PC-9 (cell line): Measurements from ENCODE around the gene USF3. TPM values are rescaled to one million over a fixed set of nuclear protein-coding genes. Genes with fewer than 3 reads are reported as not detected.

Source experiments
- BruUV-seq: library from RNA; stranded (reverse); fragments of 400-500 nt; replicated peaks from 2 replicates; lab custom pipeline; 2021; lab: Mats Ljungman, UMichigan
- CTCF ChIA-PET: fragments of 300-600 bp; sonication (Branson Sonifier 250); formaldehyde crosslinking; loops from one replicate; lab custom pipeline; 2022; ENCODE audit warnings: antibody characterized with exemption; lab: Charles Lee
- POLR2A ChIA-PET: fragments of 300-600 bp; sonication (Branson Sonifier 250); formaldehyde crosslinking; loops from one replicate; lab custom pipeline; 2022; ENCODE audit warnings: antibody characterized with exemption; ENCODE audit not compliant: unreplicated experiment; lab: Charles Lee
- DNase-seq, 2 experiments: peaks; one replicate each; pipeline versions ENCODE4 v3.0.0 to v3.0.0-alpha.2; 2015 to 2022; ENCODE audit warnings: mixed read lengths in 1 of 2
- H2AFZ ChIP-seq: fragments of 200-600 bp; sonication (generic); 2 replicates; pipeline ENCODE4 v1.8.1; 2017; ENCODE audit warnings: antibody characterized with exemption
- H3F3A ChIP-seq: fragments of 200-600 bp; sonication (generic); 2 replicates; pipeline ENCODE4 v1.8.1; 2017; ENCODE audit warnings: antibody characterized with exemption, mild to moderate bottlenecking, low read depth; ENCODE audit not compliant: insufficient read depth
- H3K27ac ChIP-seq: fragments of 200-600 bp; sonication (generic); 2 replicates; pipeline ENCODE4 v1.6.1; 2016; ENCODE audit warnings: mixed run types
- H3K27me3 ChIP-seq: fragments of 200-600 bp; sonication (generic); 2 replicates; pipeline ENCODE4 v1.6.1; 2016; ENCODE audit warnings: low read depth, mixed run types; ENCODE audit not compliant: insufficient read depth
- H3K36me3 ChIP-seq: fragments of 200-600 bp; sonication (generic); 2 replicates; pipeline ENCODE4 v1.6.1; 2016; ENCODE audit warnings: low read depth, mixed run types
- H3K4me1 ChIP-seq: fragments of 200-600 bp; sonication (generic); replicated peaks from 2 replicates; pipeline ENCODE4 v1.6.1; 2016; ENCODE audit warnings: mixed run types; ENCODE audit not compliant: insufficient read depth
- H3K4me2 ChIP-seq: fragments of 200-600 bp; sonication (generic); 2 replicates; pipeline ENCODE4 v1.6.1; 2017; ENCODE audit warnings: mixed run types
- H3K4me3 ChIP-seq: fragments of 200-600 bp; sonication (generic); 2 replicates; pipeline ENCODE4 v1.6.1; 2016; ENCODE audit warnings: mixed run types
- H3K79me2 ChIP-seq: fragments of 200-600 bp; sonication (generic); 2 replicates; pipeline ENCODE4 v1.6.1; 2017; ENCODE audit warnings: low read depth, mixed run types
- H3K9me2 ChIP-seq: fragments of 200-600 bp; sonication (generic); 2 replicates; pipeline ENCODE4 v1.8.1; 2017; ENCODE audit warnings: mild to moderate bottlenecking; ENCODE audit not compliant: insufficient read depth
- H3K9me3 ChIP-seq: fragments of 200-600 bp; sonication (generic); 2 replicates; pipeline ENCODE4 v1.8.1; 2016; ENCODE audit warnings: low read depth; ENCODE audit not compliant: insufficient read depth
- H4K20me1 ChIP-seq: fragments of 200-600 bp; sonication (generic); 2 replicates; pipeline ENCODE4 v1.8.1; 2017; ENCODE audit not compliant: insufficient read depth
- CTCF ChIP-seq: fragments of 200-600 bp; sonication (generic); conservative IDR thresholded peaks from 2 replicates; pipeline ENCODE4 v1.6.1; 2017; ENCODE audit warnings: mixed run types, antibody characterized with exemption, mild to moderate bottlenecking, moderate library complexity
- EZH2 ChIP-seq: fragments of 200-600 bp; sonication (generic); IDR thresholded peaks from 2 replicates; pipeline ENCODE4 v1.8.0; 2017; ENCODE audit warnings: antibody characterized with exemption, low read depth
- intact Hi-C: fragments of 100-400 bp; cut with micrococcal nuclease; formaldehyde crosslinking; loops from one replicate; pipeline ENCODE4 v1.10.0; 2022; ENCODE audit not compliant: unreplicated experiment
- total RNA-seq: library from RNA; stranded (reverse); gene quantifications from 2 replicates; pipeline ENCODE4 v1.2.3, GENCODE V29; 2021

Gene USF3
- total RNA-seq, 1 experiment from 2014 or later = 12.8 TPM

GRCh38 chr3:113719758-113720157 is 23.3 kb upstream of the USF3 start:
- BruUV-seq = no TSS peak
- no peaks in the 10 kb centered on the region for H3K27me3 ChIP-seq
- peaks cover 51% of the 10 kb centered on the region for H3K36me3 ChIP-seq
- no peak overlapping the region for H3K4me2 ChIP-seq
- peaks cover 28% of the 10 kb centered on the region for H3K79me2 ChIP-seq
- peaks cover 41% of the 10 kb centered on the region for H4K20me1 ChIP-seq
- DNase-seq = no peak
- TF ChIP-seq CTCF = no peak
- no peak for TF ChIP-seq EZH2
- peaks cover 20% of the 10 kb centered on the region; the same call in 1 of the 2 replicates for H3F3A ChIP-seq
- H3K4me3 ChIP-seq = no peak overlapping the region
- H3K27ac ChIP-seq = no peak overlapping the region
- H3K4me1 ChIP-seq = no peaks in the 10 kb centered on the region
- ChIA-PET CTCF (no interaction called here), POLR2A (no interaction called here)
- H3K9me2 ChIP-seq = no peaks in the 10 kb centered on the region
- no peak overlapping the region for H2AFZ ChIP-seq
- intact Hi-C loops = no loop called here
- no peaks in the 10 kb centered on the region for H3K9me3 ChIP-seq

GRCh38 chr3:113719294-113719693 is 22.9 kb upstream of the USF3 start:
- Histone ChIP-seq H3K27me3 (no peaks in the 10 kb centered on the region), H3K4me2 (no peak overlapping the region), H2AFZ (no peak overlapping the region), H3K4me3 (no peak overlapping the region), H3K9me2 (no peaks in the 10 kb centered on the region), H3F3A (peaks cover 17% of the 10 kb centered on the region; the same call in 1 of the 2 replicates), H3K9me3 (no peaks in the 10 kb centered on the region), H3K36me3 (peaks cover 50% of the 10 kb centered on the region), H3K27ac (no peak overlapping the region), H4K20me1 (peaks cover 36% of the 10 kb centered on the region), H3K79me2 (peaks cover 24% of the 10 kb centered on the region), H3K4me1 (no peaks in the 10 kb centered on the region)
- intact Hi-C loops = no loop called here
- no peak for DNase-seq
- ChIA-PET POLR2A (no interaction called here), CTCF (no interaction called here)
- no TSS peak for BruUV-seq
- TF ChIP-seq CTCF = no peak
- no peak for TF ChIP-seq EZH2

- Histone ChIP-seq H2AFZ (no peak overlapping the region), H3K79me2 (0 out of 2 replicates have a peak, but pooled peaks cover 10% of the 10 kb centered on the region), H3K9me3 (no peaks in the 10 kb centered on the region), H3K27me3 (no peaks in the 10 kb centered on the region), H3K36me3 (peaks cover 40% of the 10 kb centered on the region), H3K4me1 (no peaks in the 10 kb centered on the region), H3F3A (peaks cover 18% of the 10 kb centered on the region; the same call in 1 of the 2 replicates), H3K4me3 (no peak overlapping the region), H3K27ac (no peak overlapping the region), H3K9me2 (no peaks in the 10 kb centered on the region), H4K20me1 (peaks cover 21% of the 10 kb centered on the region), H3K4me2 (no peak overlapping the region)
- no peak for DNase-seq
- ChIA-PET POLR2A (interaction anchor here (0.7 kb wide), 1 partner anchor 296 kb away, joined by 8 read pairs; no protein-coding TSS in a partner anchor), CTCF (no interaction called here)
- no peak for TF ChIP-seq CTCF
- intact Hi-C loops = no loop called here
- BruUV-seq = no TSS peak
Measured at GRCh38 chr3:113717818-113718217, 21.4 kb upstream of the USF3 start.
